ENCODE data around the gene PLAC9.

GRCh38 chr10:80094231-80094630 lies 38.3 kb upstream of the PLAC9 start:
- TF ChIP-seq POLR2A (IDR thresholded peaks at IDR 0.05) (no peak), CTCF (IDR thresholded peaks at IDR 0.05) (no peak)

All from lower leg skin (tissue), 3 donors.